Measurements from ENCODE around the gene VWA7.
A peak's percentile ranks its signal among the peaks of the same experiment; 100 is the strongest.

The VWA7 gene

DNA sequence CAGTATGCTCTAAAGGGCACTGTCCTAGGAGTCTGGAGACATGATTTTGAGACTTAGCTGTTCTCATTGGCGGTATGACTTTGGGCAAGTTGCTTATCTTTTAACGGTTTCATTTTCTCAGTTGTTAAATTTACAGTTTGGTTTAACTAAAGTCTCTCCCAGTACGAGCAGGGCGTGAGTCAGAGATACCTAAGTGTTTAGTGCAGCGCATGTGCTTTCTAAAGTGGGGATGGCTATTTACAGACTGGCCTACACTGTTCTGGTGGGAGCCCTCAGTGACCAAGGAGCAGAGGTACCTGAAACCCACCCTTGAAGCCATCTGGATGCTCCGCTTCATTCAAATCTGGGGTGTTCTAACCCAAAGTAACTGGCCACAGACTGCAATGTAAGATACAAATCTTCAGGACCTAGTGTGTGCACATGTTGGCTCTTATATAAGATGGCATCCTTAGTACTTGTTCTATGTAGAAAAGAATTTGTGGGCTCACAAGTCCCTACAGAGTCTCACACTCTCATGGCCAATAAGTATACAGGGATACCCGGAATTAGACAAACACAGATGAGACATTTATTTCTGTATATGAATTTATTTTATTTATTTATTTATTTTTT is 26.6 kb downstream of the VWA7 start:
- DNase-seq: no peak

DNA sequence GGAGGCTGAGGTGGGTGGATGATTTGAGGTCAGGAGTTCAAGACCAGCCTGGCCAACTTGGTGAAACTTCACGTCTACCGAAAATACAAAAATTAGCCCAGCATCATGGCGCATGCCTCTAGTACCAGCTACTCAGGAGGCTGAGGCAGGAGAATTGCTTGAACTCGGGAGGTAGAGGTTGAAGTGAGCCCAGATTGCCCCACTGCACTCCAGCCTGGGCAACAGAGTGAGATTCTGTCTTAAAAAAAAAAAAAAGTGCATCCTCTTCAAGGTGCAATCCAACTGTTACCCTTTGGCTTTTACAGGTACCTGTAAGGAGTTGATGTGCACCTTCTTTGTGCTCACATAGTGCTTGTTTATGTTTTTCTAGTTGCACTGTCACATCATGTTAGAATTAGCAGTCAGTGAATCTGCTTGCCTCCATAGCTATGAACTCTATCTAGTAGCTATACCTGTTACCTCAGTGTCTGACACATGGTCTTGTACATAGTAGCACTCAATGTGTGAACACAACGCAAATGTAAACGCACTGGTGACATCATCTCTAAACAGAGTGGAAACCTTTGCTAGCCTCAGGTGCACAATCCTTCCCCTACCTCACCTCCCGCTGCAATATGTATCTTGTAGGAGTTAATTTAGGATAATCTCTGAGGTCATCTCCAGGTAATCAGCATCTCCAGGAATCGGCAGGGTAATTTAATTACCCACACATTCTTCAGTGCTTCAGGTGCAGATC is 27.7 kb downstream of the VWA7 start:
- DNase-seq: no peak

- DNase-seq: no peak
These were observed 32.7 kb downstream of the VWA7 start for GRCh38 chr6:31744422-31744821.

DNA sequence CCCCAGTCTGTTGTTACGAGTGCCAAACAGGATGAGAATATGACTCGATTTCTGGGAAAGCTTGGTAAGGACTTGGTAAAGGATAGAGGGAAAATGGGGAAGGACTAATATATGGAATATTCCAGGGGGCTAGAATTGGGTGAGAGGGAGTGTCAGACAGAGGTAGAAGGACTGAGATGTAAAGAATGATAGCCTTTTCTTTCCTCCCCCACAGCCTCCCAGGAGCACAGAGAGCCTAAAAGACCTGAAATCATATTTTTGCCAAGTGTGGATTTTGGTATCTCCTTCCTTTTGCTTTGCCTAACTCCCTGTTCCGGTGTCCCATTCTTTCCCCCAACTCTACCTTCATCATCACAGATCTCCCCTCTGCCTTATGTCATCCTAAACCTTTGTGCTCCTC is 34.2 kb downstream of the VWA7 start:
- DNase-seq: no peak

GRCh38 chr6:31741815-31742214 is 35.3 kb downstream of the VWA7 start:
- DNase-seq: no peak

- DNase-seq: no peak
These were observed 36.5 kb downstream of the VWA7 start for GRCh38 chr6:31740397-31741223.

DNA sequence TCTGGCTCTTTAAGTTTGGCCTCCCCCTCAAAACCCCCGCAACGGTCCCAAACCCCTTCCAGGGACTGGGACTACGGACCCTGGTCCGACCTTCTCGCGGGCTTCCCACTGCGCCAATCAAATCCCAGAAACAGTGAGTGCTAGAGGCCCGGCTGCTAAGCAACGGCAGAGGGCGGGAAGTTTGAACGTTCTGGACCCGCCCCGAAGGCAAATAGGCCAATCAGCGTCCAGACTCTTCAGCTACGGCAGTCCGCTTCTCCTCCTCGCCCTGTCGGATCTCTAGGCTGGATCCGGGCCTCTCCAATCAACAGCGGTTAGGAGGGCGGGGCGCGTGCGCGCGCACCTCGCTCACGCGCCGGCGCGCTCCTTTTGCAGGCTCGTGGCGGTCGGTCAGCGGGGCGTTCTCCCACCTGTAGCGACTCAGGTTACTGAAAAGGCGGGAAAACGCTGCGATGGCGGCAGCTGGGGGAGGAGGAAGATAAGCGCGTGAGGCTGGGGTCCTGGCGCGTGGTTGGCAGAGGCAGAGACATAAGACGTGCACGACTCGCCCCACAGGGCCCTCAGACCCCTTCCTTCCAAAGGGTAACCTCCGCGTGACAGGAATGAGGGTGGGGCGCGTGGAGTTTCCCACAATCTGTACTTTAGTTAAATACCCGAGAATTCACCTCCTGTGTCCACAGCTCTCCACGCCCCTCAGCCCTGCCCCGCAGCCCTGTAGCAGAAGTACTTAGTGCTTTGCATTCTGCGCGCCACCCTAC is 37.3 kb downstream of the VWA7 start, which contains the start of gene MSH5:
Gene MSH5, plus strand, starts transcription at position 367 of the 758 bp plus-strand sequence. CDS start 462 bp downstream, outside the sequence.
- peak; percentile 98 for DNase-seq

DNA sequence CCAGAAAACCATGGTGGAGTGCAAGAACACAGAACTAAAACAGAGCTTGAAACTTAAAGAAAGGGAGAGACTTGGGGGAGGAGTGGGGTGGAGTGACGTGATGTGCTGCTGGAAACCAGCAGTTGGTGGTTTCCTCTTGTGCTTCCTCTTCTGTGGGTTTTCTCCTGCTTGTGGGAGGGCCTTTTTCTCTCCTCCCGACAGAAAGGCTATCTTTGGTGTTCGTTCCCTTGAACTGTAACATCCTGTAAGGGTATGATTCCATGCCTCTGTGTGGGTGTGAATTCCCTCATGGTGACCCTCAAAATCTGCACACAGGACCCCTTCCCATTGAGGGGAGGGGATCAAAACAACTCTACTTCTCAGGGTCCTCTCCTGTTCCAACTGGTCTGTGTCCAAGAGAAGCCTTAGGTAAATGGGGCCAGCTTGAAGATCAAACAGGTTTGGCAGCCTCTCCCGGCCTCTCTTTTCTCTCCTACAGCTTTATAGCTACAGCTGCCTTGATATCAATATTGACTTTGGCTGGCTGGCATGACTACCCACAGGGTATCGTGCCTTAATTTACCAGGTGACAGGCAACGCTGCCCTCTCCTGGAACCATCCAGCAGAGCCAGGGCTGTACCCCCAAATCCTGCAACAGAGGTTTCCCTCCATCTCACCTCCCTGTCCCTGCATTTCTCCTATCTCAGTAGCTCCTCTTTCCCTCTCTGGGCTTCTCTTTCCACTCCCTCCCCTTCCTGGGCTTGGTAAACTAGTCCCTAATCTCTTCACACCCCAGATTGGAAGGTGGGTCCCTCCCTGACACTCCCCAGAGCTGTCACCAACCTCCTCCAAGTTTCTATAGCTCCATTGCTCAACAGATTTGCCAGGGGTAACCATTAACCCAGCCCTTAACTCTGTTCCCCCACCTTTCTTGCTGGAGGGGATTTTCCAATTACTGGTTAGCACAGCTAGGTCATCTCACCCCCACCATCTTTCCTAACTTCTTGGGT is 38.8 kb downstream of the VWA7 start:
- DNase-seq: peak; percentile 25

DNA sequence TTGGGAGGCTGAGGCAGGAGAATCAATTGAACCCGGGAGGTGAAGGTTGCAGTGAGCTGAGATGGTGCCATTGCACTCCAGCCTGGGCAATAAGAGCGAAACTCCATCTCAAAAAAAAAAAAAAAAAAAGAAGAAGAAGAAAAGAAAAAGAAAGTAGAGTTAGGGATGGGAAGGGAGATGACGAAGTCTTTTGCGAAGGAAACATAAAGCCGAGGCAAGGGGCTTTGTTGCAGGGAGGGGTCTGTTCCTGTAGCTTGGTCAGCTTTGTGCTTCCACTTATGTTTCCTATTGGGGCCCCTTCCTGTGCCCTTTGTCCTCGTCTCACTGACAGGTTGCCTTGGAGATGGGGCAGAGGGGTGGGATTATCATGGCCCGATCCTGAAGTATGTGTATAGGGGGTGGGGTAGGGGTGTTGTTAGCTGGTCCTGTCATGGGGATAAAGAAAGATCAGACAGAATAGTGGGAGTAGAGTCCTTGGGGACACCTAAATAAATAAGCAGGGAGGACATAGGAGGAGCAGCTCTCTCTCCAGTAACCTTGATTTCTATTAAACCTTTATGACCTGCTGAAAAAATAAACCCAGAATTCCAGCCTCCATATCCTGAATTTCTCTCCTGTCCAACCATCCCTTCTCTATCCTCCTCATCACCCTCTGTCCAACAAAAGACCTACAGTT is 39.7 kb downstream of the VWA7 start:
- DNase-seq: no peak

- DNase-seq: no peak
These were observed 40.3 kb downstream of the VWA7 start for GRCh38 chr6:31736768-31737314.

- DNase-seq: no peak
These were observed 40.9 kb downstream of the VWA7 start, which contains the start of gene CLIC1 for GRCh38 chr6:31736021-31736767. CLIC1 (minus strand) TSS chr6:31736530; CDS start chr6:31736300, 230 bp downstream.

GRCh38 chr6:31734821-31735406 is 42.2 kb downstream of the VWA7 start:
- no peak for DNase-seq

GRCh38 chr6:31734247-31734820 is 42.8 kb downstream of the VWA7 start:
- no peak for DNase-seq

DNA sequence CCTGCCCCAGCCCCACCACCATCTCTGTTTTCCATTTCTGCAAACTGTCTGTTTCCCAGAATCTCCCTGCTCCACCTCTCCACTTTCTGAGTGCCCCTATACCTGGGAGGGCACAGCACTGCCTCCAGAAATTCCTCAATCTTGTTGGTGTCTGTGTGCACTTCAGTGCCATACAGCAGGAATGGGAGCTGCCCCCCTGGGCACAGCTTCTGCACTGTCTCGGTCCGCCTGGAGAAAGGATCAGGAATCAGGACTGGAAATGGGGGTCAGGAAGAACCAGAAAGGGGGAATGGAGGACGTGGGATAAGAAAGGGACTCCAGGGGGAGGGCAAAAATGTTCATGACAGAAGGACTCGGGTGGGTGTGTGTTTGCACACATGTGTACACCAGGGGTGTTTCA is 43.4 kb downstream of the VWA7 start:
- DNase-seq: no peak

DNA sequence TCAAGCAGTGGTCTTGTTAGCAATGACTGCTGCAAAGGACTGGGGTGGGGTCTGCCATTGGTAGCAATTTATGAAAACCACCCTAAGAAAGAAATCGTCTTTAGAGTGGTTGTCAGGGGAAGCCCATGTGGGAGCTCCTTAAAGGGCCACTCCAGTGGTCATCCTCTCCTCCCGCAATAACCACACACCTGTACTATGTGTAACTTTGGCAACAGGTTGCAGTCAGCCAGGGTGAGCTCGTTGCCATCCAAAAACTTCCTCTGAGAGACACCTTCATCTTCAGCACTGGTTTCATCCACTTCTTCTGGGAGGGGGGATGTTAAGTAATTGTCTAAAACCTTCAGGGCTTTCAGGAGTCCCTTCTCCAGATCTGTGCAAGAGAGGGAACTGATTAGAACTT is 45.1 kb downstream of the VWA7 start:
- DNase-seq: no peak

DNA sequence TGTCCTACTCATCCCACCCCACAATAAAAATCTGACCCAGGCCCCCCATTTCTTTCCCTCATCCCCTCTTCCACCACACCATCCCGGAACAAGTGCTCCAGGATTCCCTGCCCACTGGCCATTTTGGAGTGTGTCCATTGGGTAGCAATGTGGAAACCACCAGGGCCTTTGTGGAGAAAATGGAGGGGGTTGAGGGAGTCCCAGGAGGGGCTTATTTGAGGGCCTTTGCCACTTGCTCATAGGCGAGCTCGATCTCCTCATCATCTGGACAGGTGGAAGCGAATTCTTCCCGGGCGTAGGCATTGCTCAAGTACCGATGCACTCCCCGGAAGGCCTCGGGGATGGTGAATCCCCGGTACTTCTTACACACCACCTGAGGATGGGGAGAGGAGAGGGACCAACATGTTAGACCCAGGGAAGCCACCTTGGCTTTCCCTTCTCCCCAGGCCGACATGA is 46.5 kb downstream of the VWA7 start:
- no peak for DNase-seq

GRCh38 chr6:31729979-31730630 is 47.0 kb downstream of the VWA7 start:
- DNase-seq: peak; percentile 78

GRCh38 chr6:31729515-31729978 is 47.6 kb downstream of the VWA7 start:
- DNase-seq: peak; percentile 86
